Colonic mucosa (tissue), 4 donors: ENCODE measurements around the gene DCDC2B. TPM values are rescaled to one million over a fixed set of nuclear protein-coding genes. Genes with fewer than 3 reads are reported as not detected.
"Not testable (repeated sequence)": the region's sequence is repeated elsewhere in the genome, so short reads cannot be mapped to it uniquely, and the experiment has no call there.

Experiments
- DNase-seq: peaks from one replicate; pipeline ENCODE4 v3.0.0-alpha.2; 2020
- H3K27ac ChIP-seq: fragments of 200-600 bp; one replicate; pipeline ENCODE4 v1.8.0; 2021
- H3K27me3 ChIP-seq: fragments of 200-600 bp; one replicate; pipeline ENCODE4 v1.8.0; 2021
- H3K36me3 ChIP-seq: fragments of 200-600 bp; one replicate; pipeline ENCODE4 v1.8.0; 2021
- H3K4me1 ChIP-seq: fragments of 200-600 bp; one replicate; pipeline ENCODE4 v1.8.0; 2021; ENCODE audit warnings: mild to moderate bottlenecking
- H3K4me3 ChIP-seq: fragments of 200-600 bp; one replicate; pipeline ENCODE4 v1.8.0; 2021
- H3K9ac ChIP-seq, 2 donors: one replicate each; pipeline ENCODE4 v1.7.0; 2013; ENCODE audit warnings: control low read depth in 2 of 2, low read depth in 2 of 2, low read length in 2 of 2
- H3K9me3 ChIP-seq: fragments of 200-600 bp; one replicate; pipeline ENCODE4 v1.8.0; 2021
- CTCF ChIP-seq: fragments of 200-600 bp; IDR thresholded peaks from one replicate; pipeline ENCODE4 v1.8.0; 2022; ENCODE audit warnings: antibody characterized with exemption, mild to moderate bottlenecking
- intact Hi-C: fragments of 100-400 bp; cut with DNase I; formaldehyde crosslinking; loops from one replicate; pipeline ENCODE4 v1.14.1; 2022
- total RNA-seq, 2 donors: library from RNA; stranded (reverse); fragmentation: NEBNext Ultra II Directional in 1 of 2; extraction: Animal tissue kit (Norgen Biotek cat#: 25700) in 1 of 2; gene quantifications; one replicate each; pipeline ENCODE4 v1.2.1, GENCODE V29; 2021
- donor health status: healthy.
- donor health status: DM: no; HTN: no; CAD: no.
- donor health status: DM: no; HTN: no; CAD: no.

Gene DCDC2B
- total RNA-seq, 2 donors from 2014 or later: not detected

GRCh38 chr1:32256473-32257226 lies 47.8 kb downstream of the DCDC2B start:
- no peak for TF ChIP-seq CTCF
- DNase-seq: no peak
- Histone ChIP-seq H3K36me3 (no peaks in the 10 kb centered on the region), H3K4me1 (no peaks in the 10 kb centered on the region), H3K9me3 (no peaks in the 10 kb centered on the region), H3K4me3 (no peak overlapping the region), H3K9ac (no peak overlapping the region), H3K27me3 (no peaks in the 10 kb centered on the region), H3K27ac (no peak overlapping the region)
- intact Hi-C loops: no loop called here

- no peak overlapping the region for H3K27ac ChIP-seq
- DNase-seq: no peak
- intact Hi-C loops: no loop called here
Observed at GRCh38 chr1:32257227-32257508, 48.3 kb downstream of the DCDC2B start.

GRCh38 chr1:32263236-32263593 lies 54.3 kb downstream of the DCDC2B start:
- H3K4me3 ChIP-seq, H3K9ac ChIP-seq, intact Hi-C loops, DNase-seq, H3K27me3 ChIP-seq, H3K36me3 ChIP-seq, H3K27ac ChIP-seq, H3K9me3 ChIP-seq, H3K4me1 ChIP-seq: not testable (repeated sequence)

More at GRCh38 chr1:32257227-32257508, 48.3 kb downstream of the DCDC2B start:
- H3K36me3 ChIP-seq: no peaks in the 10 kb centered on the region
- no peaks in the 10 kb centered on the region for H3K9me3 ChIP-seq
- H3K4me3 ChIP-seq: no peak overlapping the region
- H3K27me3 ChIP-seq: no peaks in the 10 kb centered on the region
- H3K4me1 ChIP-seq: no peaks in the 10 kb centered on the region
- no peak overlapping the region for H3K9ac ChIP-seq
- no peak for TF ChIP-seq CTCF

- intact Hi-C loops: no loop called here
- H3K9me3 ChIP-seq: no peaks in the 10 kb centered on the region
- H3K27me3 ChIP-seq: no peaks in the 10 kb centered on the region
- H3K27ac ChIP-seq: no peak overlapping the region
- H3K9ac ChIP-seq: no peak overlapping the region
- H3K36me3 ChIP-seq: no peaks in the 10 kb centered on the region
- DNase-seq: no peak
- TF ChIP-seq CTCF: no peak
- H3K4me3 ChIP-seq: no peak overlapping the region
- H3K4me1 ChIP-seq: no peaks in the 10 kb centered on the region
Observed at GRCh38 chr1:32263744-32264143, 54.9 kb downstream of the DCDC2B start.

Other genes starting within 250 kb of the DCDC2B start
- gene KHDRBS1, start 195.2 kb upstream of the DCDC2B start, total RNA-seq: 100 to 1,000 TPM; 105 to 147 TPM
- 10 to 100 TPM; 12.3 to 18.2 TPM for gene TMEM39B, start 136.2 kb upstream of the DCDC2B start, total RNA-seq
- 10 to 100 TPM; 56.7 to 66.9 TPM for gene KPNA6, start 101.0 kb upstream of the DCDC2B start, total RNA-seq
- 10 to 100 TPM; 32.5 to 47.7 TPM for gene TXLNA, start 29.4 kb upstream of the DCDC2B start, total RNA-seq
- gene CCDC28B, start 8.5 kb upstream of the DCDC2B start, total RNA-seq: 1 to 10 TPM; 2.8 to 5.1 TPM
- gene IQCC, start 3.4 kb upstream of the DCDC2B start, total RNA-seq: 1 to 10 TPM; 1.8 to 4.3 TPM
- 10 to 100 TPM; 20.3 to 27.0 TPM for gene TMEM234, start 13.3 kb downstream of the DCDC2B start, total RNA-seq
- gene EIF3I, start 13.3 kb downstream of the DCDC2B start, total RNA-seq: 100 to 1,000 TPM; 142 to 264 TPM
- 1 to 10 TPM; 4.2 to 5.5 TPM for gene FAM167B, start 38.1 kb downstream of the DCDC2B start, total RNA-seq
- gene LCK, start 42.2 kb downstream of the DCDC2B start, total RNA-seq: 10 to 100 TPM in 1 of 2 donors, 1 to 10 TPM in 1; 3.7 to 24.7 TPM
- gene HDAC1, start 83.0 kb downstream of the DCDC2B start, total RNA-seq: 100 to 1,000 TPM; 226 to 291 TPM
- gene MARCKSL1, start 127.1 kb downstream of the DCDC2B start, total RNA-seq: 100 to 1,000 TPM; 174 to 199 TPM
- 1 to 10 TPM; 5.6 to 8.0 TPM for gene FAM229A, start 153.4 kb downstream of the DCDC2B start, total RNA-seq
- gene TSSK3, start 153.4 kb downstream of the DCDC2B start, total RNA-seq: under 1 TPM; 0.61 to 0.99 TPM
- 10 to 100 TPM; 65.7 to 76.8 TPM for gene BSDC1, start 185.4 kb downstream of the DCDC2B start, total RNA-seq